ENCODE measurements around the gene FAM20A.

The FAM20A gene

DNA sequence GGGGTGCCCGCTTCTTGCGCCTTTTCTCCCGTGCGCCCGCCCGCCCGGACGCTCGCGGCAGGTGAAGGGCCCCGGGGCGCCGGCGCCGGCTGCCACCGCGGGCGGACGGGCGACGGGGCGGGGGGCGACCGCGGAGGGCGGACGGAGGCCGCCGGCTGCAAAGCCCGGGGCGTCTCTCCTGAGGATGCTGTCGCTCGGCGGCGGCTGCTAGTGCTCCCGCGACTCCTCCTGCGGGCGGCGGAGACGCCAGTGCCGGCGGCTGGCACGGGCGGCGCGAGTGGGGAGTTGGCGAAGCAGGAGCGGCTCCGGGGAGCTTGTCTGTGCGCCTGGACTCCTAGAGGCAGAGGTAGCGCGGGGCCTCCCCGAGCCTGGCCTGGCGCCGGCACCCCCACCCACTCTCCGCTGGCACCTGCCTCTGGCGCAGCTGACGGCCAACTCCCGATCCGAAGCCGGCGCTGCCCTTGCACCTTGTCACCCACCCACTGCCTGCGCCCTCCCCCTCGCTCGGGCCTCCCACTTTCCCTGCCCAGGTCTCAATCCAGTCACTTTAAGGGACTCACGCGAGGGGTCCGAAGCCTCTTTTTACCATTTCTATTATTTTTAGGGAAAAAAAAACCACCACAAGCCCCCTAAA, at the start of gene FAM20A:
TSS of gene FAM20A (minus strand) at position 437 of the 634 bp plus-strand sequence. CDS start 701 bp downstream, outside the sequence.
- DNase-seq (ENCODE audit: low spot score) = no peak

GRCh38 chr17:68649324-68649723, 48.2 kb upstream of the FAM20A start:
- no peak for DNase-seq (ENCODE audit: low spot score)

DNA sequence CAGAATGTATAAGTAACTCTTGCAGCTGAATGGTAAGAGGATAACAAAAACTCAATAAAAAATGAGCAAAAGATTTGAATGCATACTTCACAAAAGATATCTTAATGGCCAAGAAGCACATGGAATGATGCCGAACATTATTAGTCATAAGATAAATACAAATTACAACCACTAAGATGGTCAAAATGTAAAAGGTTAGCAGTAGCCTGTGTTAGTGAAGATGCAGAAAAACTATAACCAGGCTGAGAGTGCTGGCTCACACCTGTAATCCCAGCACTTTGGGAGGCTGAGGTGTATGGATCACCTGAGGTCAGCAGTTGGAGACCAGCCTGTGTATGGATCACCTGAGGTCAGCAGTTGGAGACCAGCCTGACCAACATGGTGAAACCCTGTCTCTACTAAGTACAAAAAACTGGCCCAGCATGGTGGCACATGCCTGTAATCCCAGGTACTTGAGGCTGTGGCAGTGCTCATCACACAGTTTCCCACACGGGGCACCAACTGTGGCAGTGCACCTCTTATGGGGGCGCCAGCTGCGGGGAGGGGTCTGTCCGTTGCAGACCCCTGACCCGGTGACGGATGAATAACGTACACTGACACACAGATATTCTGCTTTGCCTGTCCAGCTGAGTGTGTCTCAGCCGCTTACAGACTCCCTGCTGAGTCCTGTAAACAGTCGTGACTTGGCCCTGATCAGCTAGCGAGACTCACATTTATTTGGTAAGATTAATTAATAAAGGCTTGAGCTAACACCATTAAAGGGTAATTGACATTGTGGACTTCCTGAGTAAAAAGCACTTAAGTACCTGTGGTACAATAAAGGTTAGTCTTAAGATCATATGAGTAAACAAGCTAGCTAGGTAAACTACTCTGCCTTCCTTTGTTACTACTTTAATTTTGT, 45.7 kb upstream of the FAM20A start:
- no peak for DNase-seq (ENCODE audit: low spot score)

- DNase-seq (ENCODE audit: low spot score) = no peak
Measured at GRCh38 chr17:68642118-68642412, 40.9 kb upstream of the FAM20A start.

GRCh38 chr17:68641276-68642117, 40.3 kb upstream of the FAM20A start:
- DNase-seq (ENCODE audit: low spot score) = no peak

DNA sequence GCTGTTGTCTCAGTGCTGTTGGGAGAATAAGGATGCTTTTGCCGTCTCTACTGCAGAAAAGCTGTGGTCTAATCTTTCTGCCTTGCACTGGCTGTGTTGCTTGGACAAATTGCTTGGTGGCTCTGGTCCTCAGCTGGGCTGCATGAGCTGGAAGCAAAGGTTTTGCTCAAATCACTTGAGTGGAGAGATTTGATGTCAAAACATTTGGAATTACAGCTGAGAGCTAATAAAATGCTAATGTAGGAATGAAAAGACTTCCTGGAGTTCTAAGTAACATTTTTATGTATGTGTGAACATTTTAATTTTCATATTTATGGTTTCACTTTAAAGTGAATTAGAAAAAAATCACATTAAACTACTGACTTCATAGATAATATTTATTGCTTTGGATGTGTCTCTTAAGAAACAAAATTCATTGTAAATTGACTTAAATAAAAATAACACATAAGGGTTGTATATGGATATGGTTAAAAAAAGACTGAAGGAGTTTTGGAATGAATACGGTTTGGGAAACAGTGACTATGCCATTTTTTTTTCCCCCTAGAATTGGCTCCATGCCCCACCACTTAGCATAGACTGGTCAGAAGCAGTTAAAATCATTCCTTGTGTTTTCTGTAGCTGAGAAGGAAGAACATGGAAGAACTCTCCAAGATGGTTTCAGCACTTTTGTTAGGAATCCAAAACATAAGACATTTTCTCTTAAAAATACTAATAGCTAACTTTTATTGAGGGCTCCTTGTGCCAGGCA, 39.2 kb upstream of the FAM20A start:
- DNase-seq (ENCODE audit: low spot score) = no peak

GRCh38 chr17:68634345-68634876, 33.2 kb upstream of the FAM20A start:
- no peak for DNase-seq (ENCODE audit: low spot score)

- DNase-seq (ENCODE audit: low spot score) = no peak
Measured at GRCh38 chr17:68628576-68628957, 27.4 kb upstream of the FAM20A start.

DNA sequence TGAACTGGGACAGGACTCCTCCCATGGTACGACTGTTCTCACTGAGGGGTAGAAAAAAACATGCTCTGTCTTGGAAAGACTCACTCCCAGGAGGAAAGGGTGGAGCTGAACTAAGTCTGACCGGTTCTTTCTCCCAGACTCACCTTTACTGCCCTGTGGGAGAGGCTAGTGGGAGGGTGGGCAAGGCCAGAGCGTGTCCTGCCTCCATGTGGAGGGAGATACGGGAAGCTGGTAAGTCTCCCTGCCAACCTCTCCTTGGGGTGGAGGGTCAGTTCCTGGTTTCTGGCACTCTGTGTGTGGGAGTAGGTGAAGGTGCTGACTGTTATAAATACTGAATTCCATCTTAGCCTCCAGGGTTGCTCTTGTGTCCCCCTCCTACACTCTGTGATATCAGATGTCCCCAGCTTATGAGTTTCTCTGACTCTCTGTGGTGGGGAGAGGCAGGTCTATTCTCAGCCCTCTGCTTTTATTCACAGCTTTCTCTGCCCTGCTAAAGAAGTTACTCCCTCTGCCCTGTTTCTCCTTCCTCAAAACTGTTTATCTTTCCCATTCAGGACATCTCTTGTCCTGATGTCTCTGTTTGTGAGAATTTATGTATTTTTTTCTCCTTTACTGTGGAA, 26.9 kb upstream of the FAM20A start:
- no peak for DNase-seq (ENCODE audit: low spot score)

- DNase-seq (ENCODE audit: low spot score) = no peak
Measured at GRCh38 chr17:68624381-68624780, 23.2 kb upstream of the FAM20A start.

- no peak for DNase-seq (ENCODE audit: low spot score)
Measured at GRCh38 chr17:68623811-68624210, 22.6 kb upstream of the FAM20A start.

DNA sequence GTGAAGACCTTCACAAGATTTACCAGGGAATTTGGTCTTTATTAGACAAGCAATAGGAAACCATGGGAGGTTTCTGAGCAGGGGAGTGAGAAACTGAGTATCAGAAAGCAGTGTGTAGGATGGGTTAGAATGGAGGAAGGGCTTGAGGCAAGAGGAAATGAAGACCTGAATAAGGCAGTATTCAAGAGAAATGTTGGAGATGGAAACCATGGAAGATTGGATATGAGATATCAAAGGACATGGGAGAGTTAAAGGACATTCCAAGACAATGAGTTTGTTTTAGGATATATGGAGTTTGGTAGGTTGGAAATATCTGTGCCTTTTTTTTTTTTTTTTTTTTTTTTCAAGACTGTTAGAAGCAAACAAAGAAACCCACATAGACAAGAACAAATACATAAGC, 21.3 kb upstream of the FAM20A start:
- DNase-seq (ENCODE audit: low spot score) = peak; percentile 53

DNA sequence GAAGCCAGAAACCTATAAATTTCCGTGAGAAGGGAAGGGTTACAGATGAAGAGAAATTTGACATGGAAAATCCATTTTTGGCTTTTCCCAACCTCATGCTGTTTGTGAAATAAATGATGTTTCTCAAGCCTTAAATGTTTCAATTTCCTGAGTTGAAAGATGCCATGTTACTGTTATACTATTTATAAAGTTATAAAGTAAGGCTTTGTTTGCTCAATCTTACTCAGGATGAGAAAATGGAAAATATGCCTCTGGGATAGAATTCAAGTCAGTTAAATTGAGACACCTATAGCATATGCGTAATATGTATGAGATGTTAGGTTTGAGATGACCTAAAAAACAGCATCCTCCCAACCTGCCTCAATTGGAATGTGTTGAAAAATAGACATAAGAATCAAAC, 19.9 kb upstream of the FAM20A start:
- DNase-seq (ENCODE audit: low spot score) = peak; percentile 28

DNA sequence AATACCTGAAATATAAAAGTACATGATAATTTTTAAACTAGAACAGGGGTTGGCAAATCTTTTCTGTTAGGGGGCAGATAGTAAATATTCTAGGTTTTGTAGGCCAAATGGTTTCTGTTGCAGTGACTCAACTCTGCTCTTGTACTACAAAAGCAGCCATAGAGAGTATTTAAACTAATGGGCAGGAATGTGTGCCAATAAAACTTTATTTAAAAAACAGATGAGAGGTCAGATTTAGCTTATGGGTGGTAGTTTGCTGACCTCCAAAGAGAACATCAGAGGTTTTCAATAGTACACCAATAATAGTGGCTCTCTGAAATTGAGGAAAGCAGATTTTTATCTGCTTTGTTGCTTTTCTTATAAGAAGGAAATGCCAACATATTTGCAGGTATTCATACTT, 15.2 kb upstream of the FAM20A start:
- no peak for DNase-seq (ENCODE audit: low spot score)

GRCh38 chr17:68614718-68615117, 13.6 kb upstream of the FAM20A start:
- no peak for DNase-seq (ENCODE audit: low spot score)

- DNase-seq (ENCODE audit: low spot score) = peak; percentile 28
Measured at GRCh38 chr17:68613739-68614298, 12.7 kb upstream of the FAM20A start.

- DNase-seq (ENCODE audit: low spot score) = no peak
Measured at GRCh38 chr17:68612923-68613292, 11.7 kb upstream of the FAM20A start.

DNA sequence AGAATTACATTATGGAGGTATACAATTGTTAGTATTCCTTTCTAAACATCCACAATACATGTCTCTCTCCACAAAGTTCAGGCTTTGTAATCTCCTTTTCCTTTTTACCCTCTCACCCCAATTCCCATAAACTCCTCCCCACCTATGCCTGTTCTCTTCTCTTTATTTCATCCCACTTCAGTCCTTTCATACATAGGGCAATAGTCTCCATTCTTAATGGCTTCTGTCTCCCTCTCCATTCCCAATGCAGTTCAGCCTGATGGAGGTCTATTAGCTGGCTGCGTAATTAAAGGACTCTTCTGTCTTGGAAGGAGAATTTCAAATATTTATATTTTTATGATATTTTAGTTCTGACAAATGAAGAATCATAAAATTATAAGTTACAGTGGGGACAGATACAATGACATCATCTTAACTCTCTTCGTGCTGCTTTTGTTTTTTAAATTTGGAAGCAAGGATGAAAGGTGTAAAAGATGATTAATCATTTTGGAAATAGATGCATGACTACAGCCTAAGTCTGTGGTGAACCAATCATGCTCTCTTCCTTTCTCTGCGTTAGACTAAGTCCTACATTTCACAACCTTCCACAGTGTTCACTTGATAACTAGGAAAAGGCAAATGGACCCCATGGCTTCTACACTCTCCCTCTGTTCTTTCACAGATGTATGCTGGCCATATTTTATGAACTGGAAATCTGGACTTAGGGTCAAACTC, 11.2 kb upstream of the FAM20A start:
- no peak for DNase-seq (ENCODE audit: low spot score)

GRCh38 chr17:68611353-68612208, 10.4 kb upstream of the FAM20A start:
- no peak for DNase-seq (ENCODE audit: low spot score)

All from COLO829 (cell line).